ENCODE results near the gene KIRREL1.

The KIRREL1 gene

GRCh38 chr1:158068918-158069317 lies 75.5 kb downstream of the KIRREL1 start:
- no peak for DNase-seq (ENCODE audit: low read depth in 1 of 2, low spot score in 1 of 2)

GRCh38 chr1:158071138-158071537 lies 77.7 kb downstream of the KIRREL1 start:
- DNase-seq (ENCODE audit: low read depth in 1 of 2, low spot score in 1 of 2), result no peak

GRCh38 chr1:158075078-158075477 lies 81.6 kb downstream of the KIRREL1 start:
- DNase-seq (ENCODE audit: low read depth in 1 of 2, low spot score in 1 of 2), result no peak

- no peak for DNase-seq (ENCODE audit: low read depth in 1 of 2, low spot score in 1 of 2)
Measured at GRCh38 chr1:158076441-158076840, 83.0 kb downstream of the KIRREL1 start.

- no peak for DNase-seq (ENCODE audit: low read depth in 1 of 2, low spot score in 1 of 2)
Measured at GRCh38 chr1:158077411-158078256, 84.2 kb downstream of the KIRREL1 start.

GRCh38 chr1:158078569-158079080 lies 85.2 kb downstream of the KIRREL1 start:
- no peak for DNase-seq (ENCODE audit: low read depth in 1 of 2, low spot score in 1 of 2)

DNA sequence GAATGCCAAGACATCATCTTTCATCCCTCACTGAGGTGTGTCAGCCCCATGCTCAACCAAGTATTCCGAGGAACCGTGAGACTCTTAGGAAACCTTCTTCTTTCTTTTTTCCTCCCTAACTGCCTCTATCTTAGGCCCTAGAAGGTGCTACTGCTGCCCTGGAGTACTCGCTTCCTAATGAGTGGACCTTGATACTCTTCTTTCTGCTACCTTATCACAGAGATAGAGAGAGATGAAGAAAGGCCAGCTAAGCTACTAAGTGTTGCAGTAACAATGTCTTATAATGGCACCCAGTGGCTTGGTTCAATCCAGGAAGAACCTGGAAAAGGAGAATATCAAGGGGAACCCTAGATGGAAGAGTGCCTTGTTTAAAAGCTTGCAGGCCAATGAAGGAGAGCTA lies 86.6 kb downstream of the KIRREL1 start:
- no peak for DNase-seq (ENCODE audit: low read depth in 1 of 2, low spot score in 1 of 2)

GRCh38 chr1:158084336-158084735 lies 90.9 kb downstream of the KIRREL1 start:
- DNase-seq (ENCODE audit: low read depth in 1 of 2, low spot score in 1 of 2), result no peak

- no peak for DNase-seq (ENCODE audit: low read depth in 1 of 2, low spot score in 1 of 2)
Measured at GRCh38 chr1:158084747-158085146, 91.3 kb downstream of the KIRREL1 start.

DNA sequence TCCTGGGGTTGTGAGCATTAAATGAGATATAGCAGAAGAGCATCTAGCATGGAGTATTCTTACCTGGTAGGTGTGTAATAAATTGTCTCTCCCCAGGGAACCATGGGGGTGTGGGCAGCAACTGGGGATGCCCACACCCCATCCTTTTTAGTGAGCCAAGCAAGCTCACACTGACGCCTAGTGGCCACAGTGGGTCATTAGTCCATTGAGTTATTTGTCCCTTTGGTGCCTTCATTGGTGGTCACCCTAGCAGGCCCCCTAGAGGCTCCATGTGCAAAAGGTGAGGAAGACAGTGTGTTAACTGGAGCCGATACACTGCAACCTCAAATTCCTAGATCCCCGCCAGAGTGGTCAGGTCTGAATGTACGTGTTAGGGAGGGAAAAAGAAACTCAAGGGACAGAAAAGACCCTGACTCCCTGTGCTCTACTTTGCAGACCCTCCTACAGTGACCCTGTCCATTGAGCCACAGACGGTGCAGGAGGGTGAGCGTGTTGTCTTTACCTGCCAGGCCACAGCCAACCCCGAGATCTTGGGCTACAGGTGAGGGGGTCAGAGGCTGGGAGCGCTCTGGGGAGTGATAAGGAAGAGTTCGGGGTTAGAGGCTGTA lies 94.0 kb downstream of the KIRREL1 start:
- no peak for DNase-seq (ENCODE audit: low read depth in 1 of 2, low spot score in 1 of 2)

DNA sequence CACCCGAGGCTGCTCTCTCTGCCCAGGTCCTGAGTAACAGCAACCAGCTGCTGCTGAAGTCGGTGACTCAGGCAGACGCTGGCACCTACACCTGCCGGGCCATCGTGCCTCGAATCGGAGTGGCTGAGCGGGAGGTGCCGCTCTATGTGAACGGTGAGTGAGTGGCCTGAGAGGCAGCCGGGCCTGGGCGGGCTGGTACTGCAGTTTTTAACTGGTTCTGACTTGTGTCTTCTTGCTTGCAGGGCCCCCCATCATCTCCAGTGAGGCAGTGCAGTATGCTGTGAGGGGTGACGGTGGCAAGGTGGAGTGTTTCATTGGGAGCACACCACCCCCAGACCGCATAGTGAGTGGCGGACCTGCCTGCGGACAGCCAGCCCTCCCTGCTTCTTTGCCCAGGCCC lies 96.0 kb downstream of the KIRREL1 start:
- DNase-seq (ENCODE audit: low read depth in 1 of 2, low spot score in 1 of 2), result no peak

DNA sequence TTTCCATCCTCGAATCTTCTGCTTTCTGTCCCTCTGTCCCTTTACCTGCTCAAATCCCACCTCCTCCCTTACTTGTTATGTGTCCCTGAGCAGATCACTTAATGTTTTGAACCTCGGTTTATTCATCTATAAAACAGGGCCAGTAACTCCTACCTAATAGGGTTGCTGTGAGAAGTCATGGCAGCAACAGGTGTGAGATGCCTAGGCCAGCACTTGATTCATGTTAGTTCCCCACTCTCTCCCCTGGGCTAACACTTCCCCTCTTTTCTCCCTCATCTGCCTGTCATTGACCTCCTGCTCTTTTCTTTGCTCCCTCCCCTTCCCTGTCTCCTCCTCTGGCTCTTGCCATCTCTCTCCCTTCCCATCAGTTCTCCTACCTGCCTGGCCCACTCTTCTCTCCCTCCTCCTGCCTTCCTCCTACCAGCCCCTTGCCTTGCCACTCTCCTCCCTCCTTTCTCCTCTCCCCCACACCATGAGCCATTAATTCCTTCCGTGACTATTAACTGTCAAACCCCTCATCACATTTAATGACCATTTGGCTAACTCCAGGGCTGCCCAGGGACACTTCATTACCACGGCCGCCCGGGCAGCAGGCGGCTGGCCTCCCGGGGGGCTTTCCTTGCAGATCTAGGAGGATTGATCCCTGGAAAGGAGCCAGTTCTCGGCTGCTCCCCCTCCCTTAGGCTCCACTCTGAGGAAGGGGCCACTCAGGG lies 96.6 kb downstream of the KIRREL1 start:
- no peak for DNase-seq (ENCODE audit: low read depth in 1 of 2, low spot score in 1 of 2)

DNA sequence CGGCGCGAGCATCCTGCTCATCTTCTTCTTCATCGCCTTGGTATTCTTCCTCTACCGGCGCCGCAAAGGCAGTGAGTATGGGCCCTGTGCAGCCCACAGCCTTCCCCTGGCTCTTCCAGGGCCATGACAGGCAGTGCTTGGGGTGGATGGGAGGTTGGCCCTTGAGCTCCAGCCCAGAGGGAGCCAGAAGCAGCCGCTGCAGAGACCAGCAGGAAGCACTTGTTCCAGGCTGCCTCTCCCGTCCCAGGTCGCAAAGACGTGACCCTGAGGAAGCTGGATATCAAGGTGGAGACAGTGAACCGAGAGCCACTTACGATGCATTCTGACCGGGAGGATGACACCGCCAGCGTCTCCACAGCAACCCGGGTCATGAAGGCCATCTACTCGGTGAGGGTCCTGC lies 99.9 kb downstream of the KIRREL1 start:
- no peak for DNase-seq (ENCODE audit: low read depth in 1 of 2, low spot score in 1 of 2)

DNA sequence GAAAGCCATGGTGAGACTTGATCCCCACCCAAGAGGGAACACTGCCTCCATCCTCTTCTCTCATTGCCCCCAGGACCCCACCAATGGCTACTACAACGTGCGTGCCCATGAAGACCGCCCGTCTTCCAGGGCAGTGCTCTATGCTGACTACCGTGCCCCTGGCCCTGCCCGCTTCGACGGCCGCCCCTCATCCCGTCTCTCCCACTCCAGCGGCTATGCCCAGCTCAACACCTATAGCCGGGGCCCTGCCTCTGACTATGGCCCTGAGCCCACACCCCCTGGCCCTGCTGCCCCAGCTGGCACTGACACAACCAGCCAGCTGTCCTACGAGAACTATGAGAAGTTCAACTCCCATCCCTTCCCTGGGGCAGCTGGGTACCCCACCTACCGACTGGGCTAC lies 101.1 kb downstream of the KIRREL1 start:
- DNase-seq (ENCODE audit: low read depth in 1 of 2, low spot score in 1 of 2), result no peak

- no peak for DNase-seq (ENCODE audit: low read depth in 1 of 2, low spot score in 1 of 2)
Measured at GRCh38 chr1:158095737-158096335, 102.4 kb downstream of the KIRREL1 start.

DNA sequence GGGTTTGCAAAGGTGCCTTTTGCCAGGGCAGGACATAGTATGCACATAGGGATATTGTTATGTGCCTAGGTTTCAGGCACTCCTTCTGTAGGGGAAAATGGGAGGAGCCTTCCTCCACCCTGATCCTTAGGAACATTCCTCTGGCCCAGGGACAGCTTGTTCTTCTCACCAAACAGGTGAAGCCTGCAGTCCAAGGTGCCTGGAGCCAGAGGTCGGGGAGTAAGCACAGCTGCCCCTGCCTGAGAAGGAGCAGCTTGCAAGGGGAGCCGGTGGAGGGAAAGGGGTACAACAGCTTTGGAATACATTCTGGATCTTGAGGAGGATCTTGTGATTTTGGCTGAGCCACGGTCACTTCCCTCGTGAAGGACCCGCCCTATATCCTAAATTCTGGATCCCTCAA lies 104.8 kb downstream of the KIRREL1 start:
- no peak for DNase-seq (ENCODE audit: low read depth in 1 of 2, low spot score in 1 of 2)

- DNase-seq (ENCODE audit: low read depth in 1 of 2, low spot score in 1 of 2), result no peak
Measured at GRCh38 chr1:158099185-158099584, 105.7 kb downstream of the KIRREL1 start.

DNA sequence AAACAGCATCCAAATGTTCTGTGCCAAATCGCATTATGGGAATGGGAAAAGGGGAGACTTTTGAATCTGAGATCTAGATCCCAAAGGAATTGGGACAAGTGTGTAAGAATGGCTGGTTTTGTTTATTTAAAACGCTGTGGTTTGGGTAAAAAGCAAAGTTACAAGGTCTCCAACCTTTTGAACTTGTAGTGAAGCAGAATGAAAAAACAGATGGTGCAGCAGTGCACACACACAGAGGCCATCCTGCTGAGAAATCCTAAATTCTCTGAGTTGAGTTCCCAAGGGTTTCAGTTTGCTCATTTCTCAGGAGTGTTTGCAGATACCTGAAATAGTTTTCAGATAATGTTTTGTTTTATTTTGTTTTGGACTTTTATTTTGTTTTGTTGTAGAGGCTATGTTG lies 107.1 kb downstream of the KIRREL1 start:
- no peak for DNase-seq (ENCODE audit: low read depth in 1 of 2, low spot score in 1 of 2)

DNA sequence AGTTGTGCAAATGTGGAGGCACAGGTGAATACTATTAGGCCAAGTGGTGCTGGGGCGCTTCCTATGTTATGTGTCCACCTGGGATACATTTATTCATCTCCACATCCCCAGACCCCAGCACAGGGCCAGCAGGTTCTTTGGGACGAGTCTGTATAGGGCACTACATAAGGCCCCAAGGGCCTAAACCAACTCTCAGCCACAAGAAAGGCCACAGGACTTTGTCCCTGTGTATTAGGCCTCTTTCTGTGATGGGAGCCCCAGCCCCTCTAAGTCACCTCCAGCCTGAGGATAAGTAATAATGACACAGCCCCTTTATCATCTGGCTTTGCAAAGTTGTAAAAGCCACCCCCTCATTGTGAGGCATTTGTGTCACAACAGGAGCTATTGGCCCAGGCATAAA lies 108.0 kb downstream of the KIRREL1 start:
- DNase-seq (ENCODE audit: low read depth in 1 of 2, low spot score in 1 of 2), result no peak

DNA sequence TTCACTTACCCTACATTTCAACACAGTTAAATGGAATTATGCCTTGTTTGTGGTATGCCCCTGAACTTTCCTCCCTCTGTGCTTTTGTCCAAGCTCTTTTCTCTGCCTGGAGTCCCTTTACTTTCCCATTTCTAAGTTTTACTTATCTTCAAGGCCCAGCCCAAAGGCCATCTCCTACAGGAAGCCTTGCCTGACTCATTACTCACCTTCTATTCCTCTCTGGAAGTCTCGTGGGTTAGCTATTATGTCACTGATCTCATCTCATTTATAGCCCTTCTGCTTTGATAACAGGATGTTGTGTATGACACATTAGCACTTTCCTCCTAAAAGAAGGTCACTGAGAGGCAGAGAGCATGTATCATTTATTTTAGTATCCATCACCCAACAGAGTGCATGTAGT lies 108.5 kb downstream of the KIRREL1 start:
- DNase-seq (ENCODE audit: low read depth in 1 of 2, low spot score in 1 of 2), result no peak

DNA sequence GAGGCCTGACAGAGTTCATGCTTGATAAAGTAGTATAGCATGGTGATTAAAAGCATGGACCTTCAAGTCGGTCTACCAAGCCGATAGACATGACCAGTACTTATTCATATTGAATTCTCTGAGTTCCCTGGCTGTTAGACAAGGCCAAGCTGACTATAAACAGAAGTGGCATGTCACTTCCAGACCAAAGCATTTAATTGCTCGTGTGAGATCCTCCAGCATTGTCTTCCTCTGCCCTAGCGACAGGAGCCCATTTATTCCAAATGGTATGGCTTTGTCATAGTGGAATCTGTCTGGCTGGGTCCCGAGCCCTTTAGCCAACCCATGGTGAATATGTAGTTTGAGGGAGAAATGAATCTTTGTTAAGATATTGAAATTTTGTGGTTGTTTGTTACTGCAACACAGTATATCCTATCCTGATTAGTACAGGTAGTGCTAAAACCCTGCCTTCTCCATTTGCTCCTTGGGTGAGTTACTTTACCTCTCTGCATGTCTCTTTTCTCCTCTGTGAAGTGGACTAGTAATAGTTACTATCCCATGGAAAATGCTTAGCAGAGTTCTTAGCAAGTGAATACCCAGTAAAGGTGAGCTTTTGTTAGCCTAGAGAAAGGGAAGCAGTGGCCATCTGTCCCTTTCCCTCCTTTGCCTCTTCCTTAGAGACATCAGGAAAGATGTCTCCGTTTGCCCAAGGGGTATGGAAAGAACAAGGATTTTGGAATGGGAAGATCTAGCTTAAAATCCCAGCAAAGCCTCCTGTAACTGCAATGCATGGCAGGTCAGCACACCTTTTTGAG lies 109.6 kb downstream of the KIRREL1 start:
- DNase-seq (ENCODE audit: low read depth in 1 of 2, low spot score in 1 of 2), result no peak

Measured in activated T-helper 1 cell treated with anti-CD3 and anti-CD28 coated beads, Interleukin-2, amount 50 U/mL, for 16 hours (primary cell).